ENCODE data around the gene MSH5. TPM values are rescaled to one million over a fixed set of nuclear protein-coding genes. Genes with fewer than 3 reads are reported as not detected.
A peak's percentile ranks its signal among the peaks of the same experiment; 100 is the strongest.

The MSH5 gene
- polyA plus RNA-seq, 1 donor (not counting 4 experiments of a cell fraction or from before 2014, with no cell fraction given): 14.8 TPM

GRCh38 chr6:31729515-31729978 is 10.3 kb upstream of the MSH5 start:
- FAIRE-seq (peak; percentile 17), DNase-seq (ENCODE audit: low read depth, low spot score) (no peak)
- TF ChIP-seq CTCF (optimal IDR thresholded peaks at IDR 0.05 in 1 of 3, IDR thresholded peaks at IDR 0.05 in 1 of 3, conservative IDR thresholded peaks at IDR 0.05 in 1 of 3; ENCODE audit: extremely low read depth in 1 of 3, insufficient read depth in 2 of 3, low read length in 3 of 3) (peak in 1 of 3 experiments; percentile 3), EZH2 (IDR thresholded peaks at IDR 0.05; ENCODE audit: low read length) (no peak)
- peak overlapping the region; percentile 91 for H3K4me2 ChIP-seq (ENCODE audit: control insufficient read depth, extremely low read depth, insufficient read depth, low read depth, low read length)
- H3K4me3 ChIP-seq (ENCODE audit: control insufficient read depth in 2 of 3, extremely low read depth in 1 of 3, insufficient read depth in 2 of 3, low read depth in 1 of 3, low read length in 3 of 3): peak overlapping the region; percentile 38 to 74 (median 70)
- no peaks in the 10 kb centered on the region for H3K9me3 ChIP-seq (ENCODE audit: control insufficient read depth, low read depth, low read length)
- H3K4me1 ChIP-seq (ENCODE audit: control insufficient read depth, extremely low read depth, insufficient read depth, low read length): peaks cover 24% of the 10 kb centered on the region
- H3K36me3 ChIP-seq (ENCODE audit: control insufficient read depth in 2 of 2, extremely low read depth in 1 of 2, insufficient read depth in 2 of 2, low read length in 2 of 2): peaks cover 29 to 40% of the 10 kb centered on the region in 2 experiments
- peaks cover 4% of the 10 kb centered on the region for H3K9me1 ChIP-seq (ENCODE audit: control insufficient read depth, extremely low read depth, insufficient read depth, low read length)
- no peaks in the 10 kb centered on the region for H3K27me3 ChIP-seq (ENCODE audit: control insufficient read depth, extremely low read depth, insufficient read depth, low read length)
- dilution Hi-C loops (cut with MboI; ENCODE audit: extremely low pct_ligation_motif_present, low sequenced_read_pairs): no loop called here
- H3K79me2 ChIP-seq (ENCODE audit: control insufficient read depth, insufficient read depth, low read length): peaks cover 15% of the 10 kb centered on the region
- no peak overlapping the region for H2AFZ ChIP-seq (ENCODE audit: control insufficient read depth, low read length)
- peak overlapping the region; percentile 50 for H3K9ac ChIP-seq (ENCODE audit: control insufficient read depth, extremely low read depth, insufficient read depth, low read length)
- H4K20me1 ChIP-seq (ENCODE audit: control insufficient read depth, extremely low read depth, insufficient read depth, low read length): peaks cover 18% of the 10 kb centered on the region
- no peak overlapping the region for H3K27ac ChIP-seq (ENCODE audit: control insufficient read depth, insufficient read depth, low read length)

- Histone ChIP-seq H3K27me3 (ENCODE audit: control insufficient read depth, extremely low read depth, insufficient read depth, low read length) (no peaks in the 10 kb centered on the region), H3K9ac (ENCODE audit: control insufficient read depth, extremely low read depth, insufficient read depth, low read length) (peak overlapping the region; percentile 50), H3K4me3 (ENCODE audit: control insufficient read depth in 2 of 3, extremely low read depth in 1 of 3, insufficient read depth in 2 of 3, low read depth in 1 of 3, low read length in 3 of 3) (peak overlapping the region; percentile 38 to 74 (median 70)), H4K20me1 (ENCODE audit: control insufficient read depth, extremely low read depth, insufficient read depth, low read length) (peaks cover 19% of the 10 kb centered on the region), H3K4me2 (ENCODE audit: control insufficient read depth, extremely low read depth, insufficient read depth, low read depth, low read length) (peak overlapping the region; percentile 91), H3K9me1 (ENCODE audit: control insufficient read depth, extremely low read depth, insufficient read depth, low read length) (peaks cover 4% of the 10 kb centered on the region), H3K79me2 (ENCODE audit: control insufficient read depth, insufficient read depth, low read length) (peaks cover 21% of the 10 kb centered on the region), H3K4me1 (ENCODE audit: control insufficient read depth, extremely low read depth, insufficient read depth, low read length) (peaks cover 25% of the 10 kb centered on the region), H2AFZ (ENCODE audit: control insufficient read depth, low read length) (no peak overlapping the region), H3K9me3 (ENCODE audit: control insufficient read depth, low read depth, low read length) (no peaks in the 10 kb centered on the region), H3K27ac (ENCODE audit: control insufficient read depth, insufficient read depth, low read length) (no peak overlapping the region), H3K36me3 (ENCODE audit: control insufficient read depth in 2 of 2, extremely low read depth in 1 of 2, insufficient read depth in 2 of 2, low read length in 2 of 2) (peaks cover 29 to 43% of the 10 kb centered on the region in 2 experiments)
- DNase-seq (ENCODE audit: low read depth, low spot score) (no peak), FAIRE-seq (no peak)
- TF ChIP-seq CTCF (optimal IDR thresholded peaks at IDR 0.05 in 1 of 3, IDR thresholded peaks at IDR 0.05 in 1 of 3, conservative IDR thresholded peaks at IDR 0.05 in 1 of 3; ENCODE audit: extremely low read depth in 1 of 3, insufficient read depth in 2 of 3, low read length in 3 of 3) (peak in 1 of 3 experiments; percentile 2), EZH2 (IDR thresholded peaks at IDR 0.05; ENCODE audit: low read length) (no peak)
- dilution Hi-C loops (cut with MboI; ENCODE audit: extremely low pct_ligation_motif_present, low sequenced_read_pairs): no loop called here
These were observed 9.7 kb upstream of the MSH5 start for GRCh38 chr6:31729979-31730630.

Measured in keratinocyte (primary cell).